ENCODE measurements around the gene RIPOR2. TPM values are rescaled to one million over a fixed set of nuclear protein-coding genes. Genes with fewer than 3 reads are reported as not detected.

Gene RIPOR2
- 0.20 and 0.29 TPM in 2 replicates for total RNA-seq (2014; rRNA removed; shearing (Covaris generic))

GRCh38 chr6:24935366-24936152 lies at the start of gene RIPOR2:
Gene RIPOR2 (minus strand): TSS chr6:24935960. CDS start chr6:24935898, 62 bp downstream.
- no peak for DNase-seq (ENCODE audit: low spot score)

- no peak for DNase-seq (ENCODE audit: low spot score)
These were observed 49.6 kb upstream of the RIPOR2 start for GRCh38 chr6:24985323-24985722.

GRCh38 chr6:24982231-24982630 lies 46.5 kb upstream of the RIPOR2 start:
- no peak for DNase-seq (ENCODE audit: low spot score)

GRCh38 chr6:24981386-24981760 lies 45.6 kb upstream of the RIPOR2 start:
- no peak for DNase-seq (ENCODE audit: low spot score)

GRCh38 chr6:24980507-24981385 lies 45.0 kb upstream of the RIPOR2 start:
- peak; percentile 30 for DNase-seq (ENCODE audit: low spot score)

- no peak for DNase-seq (ENCODE audit: low spot score)
These were observed 43.4 kb upstream of the RIPOR2 start for GRCh38 chr6:24979176-24979575.

- no peak for DNase-seq (ENCODE audit: low spot score)
These were observed 38.7 kb upstream of the RIPOR2 start for GRCh38 chr6:24974182-24975171.

GRCh38 chr6:24972311-24972958 lies 36.7 kb upstream of the RIPOR2 start:
- DNase-seq (ENCODE audit: low spot score) = no peak

- no peak for DNase-seq (ENCODE audit: low spot score)
These were observed 35.3 kb upstream of the RIPOR2 start for GRCh38 chr6:24971067-24971466.

- no peak for DNase-seq (ENCODE audit: low spot score)
These were observed 33.6 kb upstream of the RIPOR2 start for GRCh38 chr6:24969343-24969860.

- no peak for DNase-seq (ENCODE audit: low spot score)
These were observed 33.0 kb upstream of the RIPOR2 start for GRCh38 chr6:24968783-24969182.

- DNase-seq (ENCODE audit: low spot score) = no peak
These were observed 31.5 kb upstream of the RIPOR2 start for GRCh38 chr6:24967211-24967610.

- DNase-seq (ENCODE audit: low spot score) = no peak
These were observed 30.6 kb upstream of the RIPOR2 start for GRCh38 chr6:24966381-24966780.

GRCh38 chr6:24963887-24964570 lies 28.3 kb upstream of the RIPOR2 start:
- DNase-seq (ENCODE audit: low spot score) = no peak

- no peak for DNase-seq (ENCODE audit: low spot score)
These were observed 27.6 kb upstream of the RIPOR2 start for GRCh38 chr6:24963339-24963738.

- DNase-seq (ENCODE audit: low spot score) = no peak
These were observed 26.1 kb upstream of the RIPOR2 start for GRCh38 chr6:24961852-24962251.

- peak; percentile 36 for DNase-seq (ENCODE audit: low spot score)
These were observed 25.3 kb upstream of the RIPOR2 start for GRCh38 chr6:24960991-24961475.

GRCh38 chr6:24959319-24959718 lies 23.6 kb upstream of the RIPOR2 start:
- no peak for DNase-seq (ENCODE audit: low spot score)

GRCh38 chr6:24957199-24957598 lies 21.4 kb upstream of the RIPOR2 start:
- no peak for DNase-seq (ENCODE audit: low spot score)

- DNase-seq (ENCODE audit: low spot score) = no peak
These were observed 18.0 kb upstream of the RIPOR2 start for GRCh38 chr6:24953726-24954125.
